ENCODE data around the gene MYNN. TPM values are rescaled to one million over a fixed set of nuclear protein-coding genes. Genes with fewer than 3 reads are reported as not detected.

The MYNN gene
- polyA plus RNA-seq, 1 donor, result 17.4 TPM

DNA sequence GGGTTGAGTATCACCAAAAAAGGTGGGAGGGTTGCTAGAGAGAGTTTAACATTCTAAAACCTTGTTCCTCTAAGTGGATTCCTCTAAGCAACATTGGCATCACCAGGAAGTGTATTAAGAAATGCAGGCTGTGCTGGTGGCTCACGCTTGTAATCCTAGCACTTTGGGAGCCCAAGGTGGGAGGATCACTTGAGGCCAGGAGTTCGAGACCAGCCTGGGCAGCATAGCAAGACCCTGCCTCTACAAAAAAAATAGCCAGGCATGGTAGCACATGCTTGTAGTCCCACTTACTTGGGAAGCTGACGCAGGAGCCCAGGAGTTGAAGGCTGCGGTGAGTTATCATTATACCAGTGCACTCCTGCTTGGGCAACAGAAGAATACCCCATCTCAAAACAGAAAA is 4.6 kb downstream of the MYNN start:
- DNase-seq, result no peak

DNA sequence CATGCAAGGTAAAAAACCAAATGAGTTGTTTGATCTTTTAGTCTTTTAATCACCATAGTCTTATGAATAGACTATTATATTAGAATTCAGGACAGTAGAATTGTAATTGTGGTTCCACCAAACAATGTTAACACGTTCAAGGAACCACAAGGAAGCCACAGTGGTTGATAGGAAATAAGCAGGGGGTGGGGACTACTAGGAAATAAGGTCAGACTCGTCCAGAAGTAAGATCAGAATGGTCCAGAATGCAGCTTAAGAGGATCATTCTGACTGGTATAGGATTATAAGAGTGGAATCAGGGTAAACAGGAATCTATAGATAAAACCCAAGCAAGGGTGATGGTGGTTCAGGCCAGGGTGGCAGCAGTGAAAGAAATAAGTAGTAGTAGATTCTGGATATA is 7.5 kb downstream of the MYNN start:
- no peak for DNase-seq

DNA sequence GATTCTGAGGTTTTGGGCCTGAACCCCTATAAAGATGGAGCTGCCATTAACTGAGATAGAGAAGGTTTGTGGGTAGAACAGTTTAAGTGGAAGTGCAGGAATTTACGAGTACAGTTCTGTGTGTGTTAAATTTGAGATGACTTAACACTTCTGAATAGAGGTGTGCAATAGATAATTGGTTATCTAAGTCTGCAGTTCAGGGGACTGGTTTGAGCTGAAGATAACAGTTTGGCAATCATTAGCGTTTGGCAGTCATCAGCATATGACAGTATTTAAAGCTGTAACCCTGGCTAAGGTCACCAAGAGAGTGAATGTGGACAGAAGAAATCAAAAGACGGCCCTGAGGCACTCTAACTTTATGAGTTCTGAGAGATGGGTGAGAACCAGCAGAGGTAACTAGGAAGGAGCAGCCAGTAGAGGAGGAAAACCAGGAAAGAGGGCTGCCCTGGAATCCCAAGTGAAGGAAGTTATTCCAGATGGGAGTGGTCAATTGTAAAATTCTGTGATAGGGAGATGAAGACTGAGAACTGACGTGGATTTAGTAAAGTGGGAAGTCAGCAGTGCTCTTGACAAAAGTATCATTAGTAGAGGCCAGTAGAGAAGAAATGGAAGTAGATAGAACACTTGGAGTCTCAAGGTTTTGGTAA is 8.1 kb downstream of the MYNN start:
- DNase-seq, result no peak

DNA sequence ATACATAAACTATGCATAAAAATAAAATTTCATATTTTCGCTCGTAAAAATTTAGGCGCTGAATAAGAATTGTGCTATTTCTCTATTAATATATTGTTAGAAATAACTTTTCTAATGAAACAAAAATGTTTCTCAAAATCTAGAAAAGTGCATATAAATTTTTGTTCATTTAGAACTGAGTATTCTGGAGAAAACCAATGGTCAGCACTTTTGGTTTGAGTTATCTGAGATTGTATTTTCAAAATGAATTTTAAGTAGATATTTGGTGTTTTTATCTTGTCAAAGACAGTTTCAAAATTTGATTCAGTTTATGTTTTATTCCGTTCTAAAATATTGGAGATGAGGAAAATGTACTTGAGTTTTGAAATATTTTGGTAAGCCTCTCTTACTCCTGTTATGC is 13.9 kb downstream of the MYNN start:
- no peak for DNase-seq

DNA sequence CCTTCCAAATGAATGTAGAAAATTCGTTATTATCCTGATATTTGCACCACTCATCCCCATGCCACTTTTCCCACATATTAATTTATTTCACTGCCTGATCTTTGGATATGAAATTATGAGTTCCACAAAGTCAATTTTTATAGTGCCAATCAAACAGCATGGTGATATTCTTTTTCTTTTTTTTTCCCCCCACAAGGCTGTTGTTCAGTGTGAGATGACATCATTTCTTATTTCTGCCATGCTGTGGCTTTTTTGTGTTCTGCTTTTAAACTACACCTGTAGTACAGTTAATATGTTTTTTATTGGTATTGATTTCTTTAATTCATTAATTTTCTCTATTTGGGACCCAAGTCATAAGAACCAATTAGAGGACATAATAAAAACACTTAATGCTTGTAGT is 14.6 kb downstream of the MYNN start:
- DNase-seq, result no peak

DNA sequence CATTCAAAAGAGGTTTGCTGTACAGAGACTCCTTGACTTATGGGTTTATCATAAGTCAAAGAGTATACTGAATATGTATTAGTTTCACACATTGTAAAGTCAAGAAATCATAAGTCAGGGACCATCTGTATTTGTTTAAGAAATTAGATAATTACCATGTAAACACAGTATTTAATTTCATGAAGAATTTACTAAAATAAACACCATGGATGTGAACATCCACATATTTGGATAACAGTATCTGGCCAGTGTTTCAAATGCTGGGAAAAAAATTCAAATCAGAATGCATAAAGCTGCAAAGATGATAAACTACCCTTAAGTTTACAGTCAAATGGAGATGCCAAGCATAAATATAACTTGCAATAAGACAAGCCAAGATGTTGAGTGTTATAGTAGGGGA is 17.0 kb downstream of the MYNN start:
- no peak for DNase-seq

DNA sequence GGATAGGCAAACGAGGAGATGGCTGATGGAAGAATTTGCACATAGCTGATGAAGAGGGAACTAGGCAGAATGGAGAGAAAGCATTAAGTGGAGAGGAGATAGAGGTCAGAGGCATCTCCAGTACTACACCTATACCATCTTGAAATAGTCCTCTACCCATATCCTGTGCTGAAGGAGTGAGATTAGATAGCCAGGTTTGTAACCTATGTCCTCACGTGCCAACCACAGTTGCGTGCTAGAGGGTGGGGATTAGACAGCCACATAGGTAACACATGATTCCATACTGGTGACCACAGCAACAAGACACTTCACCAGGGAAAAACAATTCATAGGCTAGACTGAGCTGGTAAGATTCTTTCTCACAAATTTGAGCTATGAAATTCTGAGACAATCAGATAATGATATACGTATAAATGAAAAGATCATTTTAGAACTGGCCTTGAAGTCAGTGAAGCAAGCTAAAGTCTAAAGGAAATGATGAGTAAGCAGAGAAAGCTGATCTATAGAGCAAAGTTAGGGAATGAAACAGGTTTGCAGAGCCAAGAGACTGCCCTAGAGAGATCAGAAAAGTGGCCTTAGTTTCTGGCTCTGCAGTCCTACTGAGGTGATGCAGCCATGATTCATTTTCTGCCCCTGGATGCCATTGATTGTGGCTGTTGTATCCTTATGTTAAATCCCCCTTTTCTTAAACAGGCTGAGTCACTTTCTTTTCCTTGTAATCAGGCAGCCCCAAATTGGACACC is 17.7 kb downstream of the MYNN start:
- no peak for DNase-seq

DNA sequence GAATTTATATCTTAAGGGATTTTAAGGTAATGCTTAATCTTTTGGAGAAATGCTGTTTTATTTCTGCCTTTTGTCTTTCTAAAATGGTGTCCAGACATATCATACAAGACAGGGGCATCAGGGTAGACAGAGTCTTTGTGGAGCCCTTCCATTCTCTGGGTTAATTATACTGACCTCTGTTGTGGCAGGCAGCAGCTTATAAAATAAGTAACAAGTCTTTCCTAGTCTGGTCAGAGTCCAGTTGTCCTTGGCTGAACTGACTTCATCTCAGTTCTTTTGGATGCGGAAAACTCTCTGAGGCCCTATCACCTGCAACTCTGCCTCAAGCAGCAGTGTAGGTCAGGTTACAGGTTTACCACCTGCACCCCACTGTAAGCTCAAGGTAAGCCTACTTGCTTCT is 19.2 kb downstream of the MYNN start:
- no peak for DNase-seq

DNA sequence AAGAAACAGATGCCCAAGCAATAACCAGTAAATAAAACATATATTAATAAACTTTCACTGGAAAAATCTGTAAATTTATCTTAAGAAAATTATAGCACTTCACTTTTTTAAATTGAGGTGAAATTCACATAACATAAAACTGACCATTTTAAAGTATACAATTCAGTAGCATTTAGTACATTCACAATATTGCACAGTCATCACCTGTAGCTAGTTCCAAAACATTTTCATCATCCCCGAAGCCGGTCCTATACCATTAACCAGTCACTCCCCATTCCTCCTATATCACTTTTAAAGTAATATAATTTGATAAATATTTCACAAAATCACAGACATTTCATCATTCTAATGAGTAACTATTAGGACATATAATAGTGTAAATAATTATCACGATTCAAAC is 31.5 kb downstream of the MYNN start:
- DNase-seq, result no peak

DNA sequence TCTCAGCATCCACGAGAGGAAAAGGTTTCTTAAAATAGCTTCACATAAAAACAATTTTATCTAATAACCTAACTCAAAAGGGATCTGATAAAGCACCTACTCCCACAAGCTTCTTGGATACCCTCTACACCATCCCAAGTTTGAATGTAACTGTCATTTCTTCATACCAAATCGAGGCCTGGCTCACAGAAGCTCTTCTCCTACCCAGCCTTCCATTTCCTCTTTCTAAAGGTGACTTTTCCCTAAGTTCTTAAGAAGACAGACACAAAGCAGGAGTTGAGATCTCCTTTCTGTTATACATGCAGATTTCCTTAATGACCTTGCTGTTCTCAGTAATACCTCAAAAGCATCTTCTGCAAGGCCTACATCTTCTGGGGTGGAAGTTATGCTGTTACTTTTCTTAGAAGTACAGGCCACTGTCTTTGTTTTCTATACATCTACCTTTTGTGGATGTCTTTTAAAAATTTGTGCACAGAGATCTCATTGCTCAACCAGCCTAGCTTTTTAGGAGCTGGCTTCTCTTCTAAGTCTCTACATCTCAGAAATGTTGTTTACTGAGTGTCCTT is 36.1 kb downstream of the MYNN start:
- no peak for DNase-seq

DNA sequence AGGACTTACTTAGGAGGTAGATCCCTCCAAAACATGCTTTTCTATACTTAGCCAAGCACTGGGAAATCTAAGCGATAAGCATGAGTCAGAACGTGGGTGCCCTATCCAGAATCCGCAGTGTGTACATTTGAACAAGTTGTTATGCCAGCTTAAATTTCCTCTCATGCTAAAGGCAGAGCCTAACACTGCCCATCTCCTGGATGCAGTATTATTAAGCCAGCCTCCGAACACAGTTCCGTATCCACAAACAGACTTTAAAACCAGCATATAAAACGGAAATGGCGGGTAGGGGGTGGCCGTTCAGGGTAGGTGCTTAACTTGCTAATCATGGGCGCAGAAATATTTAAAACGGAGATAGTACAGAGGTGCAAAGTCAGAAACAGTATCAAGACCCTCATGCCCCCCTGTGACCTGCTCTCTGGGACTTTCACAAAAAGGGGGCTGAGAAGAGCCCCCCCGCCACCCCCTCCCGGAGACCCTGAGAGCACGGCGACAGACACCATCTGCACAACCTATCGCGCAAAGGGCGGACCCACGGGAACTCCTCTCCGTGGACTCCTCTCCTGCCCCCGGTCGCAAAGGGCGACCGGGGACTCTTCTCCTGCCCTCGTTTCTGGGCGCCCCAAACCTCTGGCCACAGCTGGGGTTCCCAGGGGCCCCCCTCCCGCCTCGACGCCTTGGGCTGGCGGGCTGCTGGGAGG is 38.6 kb downstream of the MYNN start:
- DNase-seq, result peak; percentile 25

DNA sequence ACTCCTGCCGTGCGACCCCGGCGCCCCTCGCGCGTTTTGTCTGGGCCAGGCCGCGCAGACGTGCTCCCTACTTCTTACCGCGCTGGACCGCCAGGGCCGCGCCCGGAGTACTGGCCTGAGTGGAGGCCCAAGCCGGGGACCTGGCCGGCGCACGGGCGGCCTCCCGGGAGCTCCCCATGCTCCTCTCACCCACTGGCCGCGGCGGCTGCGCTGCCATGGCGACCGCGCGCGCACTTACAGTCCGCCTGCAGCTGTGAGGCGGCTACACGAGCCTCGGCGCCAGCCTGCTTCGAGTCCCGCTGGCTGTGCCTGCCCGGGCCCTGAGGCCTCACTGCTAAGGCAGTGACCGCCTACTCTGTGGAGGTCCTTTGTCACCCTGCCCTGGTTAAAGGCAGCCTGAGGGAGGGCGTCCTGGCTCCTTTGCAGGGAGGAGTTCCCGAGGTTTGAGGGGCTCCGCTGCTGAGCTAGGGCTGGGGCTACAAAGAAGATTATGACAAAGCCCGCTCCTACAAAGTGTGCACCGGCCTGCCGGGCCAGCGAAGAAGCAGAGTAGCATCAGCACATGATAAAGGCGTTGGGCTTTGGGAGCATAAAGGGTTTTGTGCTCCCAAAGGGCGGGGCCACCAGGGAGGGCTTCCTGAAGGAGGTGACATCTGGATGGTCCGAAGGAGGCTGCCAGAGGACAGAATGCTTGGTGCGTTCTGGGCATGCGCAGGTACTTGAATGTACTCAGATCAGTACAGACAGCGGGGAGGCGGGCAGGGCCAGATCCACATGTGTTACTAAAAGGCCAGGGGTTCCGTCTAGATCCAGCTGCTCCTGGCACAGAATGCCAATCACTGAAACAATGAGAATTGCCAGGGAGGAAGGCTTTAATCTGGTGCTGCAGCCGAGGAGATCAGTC is 39.4 kb downstream of the MYNN start, which contains the start of the genes LRRC34 and LRRIQ4:
Gene LRRC34 (minus strand): TSS at position 573 of the 904 bp plus-strand sequence. CDS start 356 bp downstream, at position 217.
Gene LRRIQ4 (plus strand): TSS at position 539 of the 904 bp plus-strand sequence. CDS start 9,052 bp downstream, outside the sequence.
- DNase-seq, result peak; percentile 76

DNA sequence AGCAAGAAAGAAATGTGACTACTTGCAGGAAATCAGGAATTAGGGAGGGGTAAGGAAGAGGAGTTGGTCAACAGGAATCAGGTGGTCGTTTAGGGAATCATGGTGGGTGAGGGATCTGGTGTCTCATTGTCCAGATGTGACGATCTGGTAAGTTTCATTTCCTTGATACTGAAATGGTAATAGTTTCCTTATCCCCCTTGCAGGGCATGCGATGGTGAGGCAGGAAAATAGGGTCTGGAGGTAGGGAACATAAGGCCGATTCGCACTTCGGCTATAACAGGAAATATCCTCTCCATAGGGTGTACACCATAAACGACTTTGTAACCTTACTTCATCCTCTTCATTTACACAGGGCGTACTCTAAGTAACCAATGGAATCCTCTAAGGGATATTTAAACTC is 40.1 kb downstream of the MYNN start:
- no peak for DNase-seq

DNA sequence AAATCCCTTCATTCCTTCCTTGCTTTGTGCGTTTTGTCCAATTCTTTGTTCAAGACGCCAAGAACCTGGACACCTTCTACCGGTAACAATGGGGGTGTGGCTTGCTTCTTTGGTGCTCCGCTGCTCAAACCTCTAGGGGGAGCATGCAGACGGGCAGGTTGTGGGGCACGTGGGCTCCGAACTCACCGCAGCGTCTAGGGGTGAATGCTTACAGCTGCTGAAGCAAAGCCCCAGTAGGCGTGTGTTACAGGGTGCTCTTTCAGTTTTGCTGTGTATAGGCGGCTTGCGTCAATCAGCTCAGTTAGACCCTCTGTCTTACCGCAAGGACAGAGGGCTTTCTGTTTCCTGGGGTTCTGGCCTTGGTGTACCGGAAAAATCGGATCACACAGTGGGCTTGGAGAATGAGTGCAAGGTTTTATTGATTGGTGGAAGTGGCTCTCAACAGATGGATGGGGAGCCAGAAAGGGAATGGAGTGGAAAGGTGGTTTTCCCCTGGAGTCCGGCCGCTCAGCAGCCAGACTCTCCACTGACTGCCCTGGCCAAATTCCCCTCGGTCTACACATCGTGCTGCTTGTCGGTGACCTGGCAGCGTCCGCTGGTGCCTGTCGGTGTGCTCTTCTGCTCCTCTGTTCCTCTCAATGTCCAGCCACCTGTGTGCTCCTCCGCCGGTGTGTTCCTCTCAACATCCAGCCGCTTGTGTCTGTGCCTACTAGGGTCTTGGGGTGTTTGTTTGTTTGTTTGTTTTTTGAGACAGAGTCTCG is 40.7 kb downstream of the MYNN start:
- peak; percentile 22 for DNase-seq

DNA sequence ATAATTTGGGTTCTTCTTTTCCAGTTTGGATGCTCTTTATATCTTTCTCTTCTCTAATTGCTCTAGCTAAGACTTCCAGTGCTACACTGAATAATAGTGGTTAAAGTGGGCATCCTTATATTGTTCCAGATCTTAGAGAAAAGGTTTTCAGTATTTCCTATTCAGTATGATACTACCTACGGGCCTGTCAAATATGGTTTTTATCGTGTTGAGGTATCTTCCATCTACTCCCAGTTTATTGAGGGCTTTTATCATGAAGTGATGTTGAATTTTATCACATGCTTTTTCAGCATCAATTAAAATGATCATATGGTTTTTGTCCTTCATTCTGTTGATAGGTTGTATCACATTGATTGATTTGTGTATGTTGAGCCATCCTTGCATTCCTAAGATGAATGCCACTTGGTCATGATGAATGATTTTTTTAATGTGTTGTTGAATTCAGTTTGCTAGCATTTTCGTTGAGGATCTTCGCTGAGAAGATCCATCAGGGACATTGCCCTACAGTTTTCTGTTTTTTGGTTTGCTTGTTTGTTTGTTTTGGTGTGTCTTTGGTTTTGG is 42.5 kb downstream of the MYNN start:
- no peak for DNase-seq

DNA sequence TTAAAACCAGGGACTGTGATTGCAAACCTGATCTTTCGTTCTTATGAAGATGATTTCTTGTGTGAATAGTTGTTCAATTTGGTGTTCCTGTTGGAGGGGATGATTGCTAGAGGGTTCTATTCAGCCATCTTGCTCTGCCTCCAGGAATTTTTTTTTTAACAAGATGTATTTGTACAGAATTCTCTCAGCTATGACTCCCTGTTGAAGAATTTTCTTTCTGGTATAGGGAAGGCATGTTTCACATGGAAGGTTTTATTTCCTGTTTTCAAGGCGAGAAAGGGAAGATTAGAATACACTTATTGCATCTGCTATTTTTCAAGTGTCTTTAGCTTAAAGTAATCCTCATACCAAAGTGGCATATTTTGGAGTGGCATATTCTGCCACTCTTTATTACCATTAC is 45.1 kb downstream of the MYNN start:
- no peak for DNase-seq

DNA sequence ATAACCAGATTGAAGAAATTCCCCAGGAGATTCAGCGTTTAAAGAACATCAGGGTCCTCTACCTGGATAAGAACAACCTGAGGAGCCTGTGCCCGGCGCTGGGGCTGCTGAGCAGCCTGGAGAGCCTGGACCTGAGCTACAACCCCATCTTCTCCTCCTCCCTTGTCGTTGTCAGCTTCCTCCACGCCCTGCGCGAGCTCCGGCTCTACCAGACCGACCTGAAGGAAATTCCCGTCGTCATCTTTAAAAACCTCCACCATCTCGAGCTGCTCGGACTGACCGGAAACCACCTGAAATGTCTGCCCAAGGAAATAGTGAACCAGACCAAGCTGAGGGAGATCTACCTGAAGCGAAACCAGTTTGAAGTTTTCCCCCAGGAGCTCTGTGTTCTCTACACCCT is 48.9 kb downstream of the MYNN start:
- DNase-seq, result no peak

DNA sequence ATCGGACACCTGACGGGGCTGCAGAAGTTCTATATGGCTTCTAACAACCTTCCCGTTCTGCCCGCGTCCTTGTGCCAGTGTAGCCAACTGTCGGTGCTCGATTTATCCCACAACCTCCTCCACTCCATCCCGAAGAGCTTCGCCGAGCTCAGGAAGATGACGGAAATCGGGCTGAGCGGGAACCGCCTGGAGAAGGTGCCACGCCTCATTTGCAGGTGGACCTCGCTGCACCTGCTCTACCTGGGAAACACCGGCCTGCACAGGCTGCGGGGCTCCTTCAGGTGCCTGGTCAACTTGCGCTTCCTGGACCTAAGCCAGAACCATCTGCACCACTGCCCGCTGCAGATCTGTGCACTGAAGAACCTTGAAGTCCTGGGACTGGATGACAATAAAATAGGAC is 49.3 kb downstream of the MYNN start:
- DNase-seq, result no peak

DNA sequence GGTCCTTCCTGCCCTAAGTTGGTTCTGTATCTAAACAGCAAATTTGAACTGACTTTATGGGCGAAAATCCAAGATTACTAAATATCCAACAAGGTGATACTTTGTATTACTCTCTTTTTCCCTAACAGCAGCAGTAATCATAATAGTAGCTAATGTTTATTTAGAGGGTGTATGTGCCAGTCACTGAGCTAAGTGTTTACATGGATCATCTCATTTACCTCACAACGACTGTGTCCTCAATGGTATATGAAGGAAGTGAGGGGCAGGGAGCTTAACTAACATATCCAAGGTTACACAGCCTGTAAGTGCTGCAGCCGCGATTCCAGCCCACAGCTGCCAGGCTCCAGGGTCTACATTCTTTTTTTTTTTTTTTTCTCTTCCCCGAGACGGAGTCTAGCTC is 49.8 kb downstream of the MYNN start:
- DNase-seq, result no peak

DNA sequence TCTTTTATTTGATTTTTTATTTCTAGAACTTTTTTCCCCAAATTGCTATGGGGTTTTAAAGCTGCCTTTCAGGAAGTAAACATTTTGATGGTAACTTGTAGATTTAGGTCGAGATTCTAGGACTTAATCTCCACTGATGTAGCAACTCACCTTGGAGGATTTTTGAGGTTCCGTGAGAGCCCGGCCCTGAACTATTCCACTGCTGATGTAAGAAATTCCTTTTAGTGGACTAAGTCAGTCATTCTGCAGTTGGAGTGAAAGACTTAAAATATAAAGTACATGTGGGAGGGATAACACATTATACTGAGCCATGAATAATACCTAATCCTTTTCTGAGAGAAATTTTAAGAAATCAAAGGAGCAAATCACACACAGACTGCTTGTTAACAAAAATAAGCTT is 52.1 kb downstream of the MYNN start:
- DNase-seq, result no peak

DNA sequence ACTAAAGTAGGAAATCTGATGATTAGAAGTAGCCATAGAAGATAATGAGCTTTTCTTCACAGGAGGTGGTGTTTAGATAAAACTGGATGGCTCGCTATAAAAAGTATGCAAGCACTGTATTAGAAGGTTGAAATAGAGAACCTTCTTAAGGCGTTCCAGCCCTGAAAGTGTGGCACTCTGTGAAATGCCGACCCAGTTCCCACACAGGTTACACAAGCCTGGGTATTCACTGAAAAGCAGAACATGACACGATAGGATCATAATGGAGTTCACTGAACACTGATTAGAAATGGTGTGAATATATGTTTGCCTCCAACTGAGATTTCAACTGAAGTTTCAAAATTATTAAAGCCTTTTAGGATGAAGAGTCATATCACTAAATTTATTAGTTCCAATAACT is 54.5 kb downstream of the MYNN start:
- DNase-seq, result no peak
